Pericardium fibroblast (primary cell): ENCODE data around the gene THPO. TPM values are rescaled to one million over a fixed set of nuclear protein-coding genes. Genes with fewer than 3 reads are reported as not detected.

Experiments
- total RNA-seq: library from RNA; depleted of rRNA; stranded (reverse); fragments of >200 nt; gene quantifications from 2 replicates; pipeline ENCODE4 v1.2.3, GENCODE V29; 2015

Gene THPO
- not detected in 2 replicates for total RNA-seq

DNA sequence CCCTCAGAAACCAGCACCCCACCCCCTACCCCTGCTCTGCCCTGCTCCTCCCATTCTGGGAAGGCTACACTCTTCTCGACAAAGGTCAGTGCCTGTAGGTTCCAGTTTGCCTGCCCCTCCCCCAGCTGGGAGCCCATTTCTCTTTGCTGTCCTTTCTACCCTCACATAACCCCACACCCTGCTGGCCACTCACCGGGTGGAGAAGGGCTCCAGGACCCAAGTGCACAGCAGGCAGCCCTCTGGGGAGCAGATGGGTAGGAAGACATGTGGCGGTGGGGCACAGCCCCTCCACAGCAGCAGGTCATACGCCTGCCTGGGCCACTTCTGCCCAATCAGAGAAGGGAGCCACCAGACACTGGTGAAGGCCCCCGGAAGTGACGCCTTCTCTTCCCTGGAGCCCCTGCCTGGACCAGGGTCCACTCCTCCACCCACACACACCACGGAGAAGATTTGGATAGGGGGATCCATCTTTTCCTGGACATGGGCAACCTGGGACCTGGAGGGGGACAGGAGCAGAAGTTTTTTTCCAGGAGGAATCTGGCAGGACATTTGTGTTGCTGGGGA is at the start of gene THPO:
THPO (minus strand) TSS at position 326 of the 564 bp plus-strand sequence. CDS start 1,948 bp downstream, outside the sequence.

DNA sequence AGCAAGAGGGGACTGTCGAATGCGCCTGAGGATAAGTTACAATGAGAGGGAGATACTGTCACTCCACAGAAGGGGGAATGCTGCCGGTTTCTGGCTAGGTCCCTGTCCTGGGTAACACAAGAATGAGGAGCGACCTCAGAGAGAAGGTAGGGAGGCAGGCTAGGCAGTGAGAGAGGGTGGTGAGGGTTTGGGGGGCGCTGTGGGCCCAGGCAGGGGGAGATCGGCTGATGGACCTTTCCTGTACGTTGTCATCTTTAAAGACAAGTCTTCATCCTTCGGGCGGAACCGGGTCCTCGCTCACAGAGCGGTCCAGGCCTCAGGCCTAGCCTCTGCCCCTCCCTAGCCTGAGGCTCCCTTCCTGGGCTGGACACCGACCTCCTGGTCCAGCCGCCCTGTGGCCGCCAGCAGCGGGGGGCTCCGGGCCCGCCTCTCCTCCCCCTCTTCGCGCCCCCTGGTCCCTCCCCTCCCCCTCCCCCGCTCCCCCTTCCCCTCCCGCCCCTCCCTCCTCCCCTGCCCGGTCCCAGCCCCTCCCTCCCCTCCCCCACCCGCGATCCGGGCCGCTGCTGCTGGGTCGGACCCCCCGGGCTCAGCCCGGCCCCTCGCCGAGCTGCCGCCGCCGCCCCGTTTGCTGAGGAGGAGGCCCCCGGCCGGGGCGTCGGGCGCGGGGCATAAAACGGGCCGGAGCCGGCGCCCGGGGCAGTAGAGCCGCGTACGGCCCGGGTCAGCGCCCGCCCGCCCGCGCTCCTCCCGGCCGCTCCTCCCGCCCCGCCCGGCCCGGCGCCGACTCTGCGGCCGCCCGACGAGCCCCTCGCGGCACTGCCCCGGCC is 1.6 kb upstream of the THPO start, which contains the start of gene CHRD:
CHRD (plus strand) TSS at position 697 of the 827 bp plus-strand sequence. CDS start 265 bp downstream, outside the sequence.

DNA sequence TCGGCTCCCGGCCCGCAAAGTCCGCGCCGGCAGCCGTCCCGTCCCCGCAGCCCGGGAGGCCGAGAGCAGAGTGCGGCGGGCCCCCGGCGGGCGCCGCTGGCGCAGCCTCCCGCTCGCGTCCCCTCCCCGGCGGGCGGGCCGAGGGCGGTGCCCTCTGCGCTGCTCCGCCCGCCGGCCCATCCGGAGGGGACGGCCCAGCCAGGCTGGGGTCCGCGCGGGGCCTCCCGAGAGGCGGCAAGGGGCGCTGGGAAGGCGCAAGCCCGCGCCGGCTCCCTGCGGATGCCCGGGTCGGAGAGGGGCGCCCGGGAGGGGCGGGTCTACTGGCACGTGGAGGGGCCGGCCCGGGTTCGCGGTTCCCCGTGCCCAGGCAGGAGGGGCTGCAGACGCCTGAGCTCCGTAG is 16.5 kb downstream of the THPO start, which contains the start of the genes CLCN2 and POLR2H:
CLCN2 (minus strand) TSS at position 74 of the 400 bp plus-strand sequence. CDS start 126 bp downstream, outside the sequence.
POLR2H (plus strand) TSS at position 179 of the 400 bp plus-strand sequence. CDS start 1,783 bp downstream, outside the sequence.

DNA sequence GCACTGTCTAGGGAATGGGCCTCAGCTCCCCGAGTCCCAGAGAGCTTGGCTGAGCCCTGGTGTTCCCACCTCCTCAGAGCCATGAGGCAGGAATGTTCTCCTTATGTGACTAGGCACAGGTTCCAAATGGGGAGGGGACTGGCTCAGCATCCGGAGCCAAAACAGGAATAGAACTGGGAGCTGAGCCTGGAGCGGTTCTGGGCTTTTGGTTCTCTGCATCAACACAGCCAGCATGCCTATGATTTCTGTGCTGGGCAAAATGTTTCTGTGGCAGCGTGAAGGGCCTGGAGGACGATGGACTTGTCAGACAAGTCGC is 40.6 kb downstream of the THPO start, which contains the start of gene FAM131A:
FAM131A (plus strand) TSS at position 202 of the 316 bp plus-strand sequence; CDS start at position 233, 31 bp downstream.

Other genes with a start within 250 kb of the THPO start
- gene EIF2B5, start 242.8 kb downstream of the THPO start, total RNA-seq, result 9.3 and 27.5 TPM in 2 replicates
- 51.8 and 57.9 TPM in 2 replicates for gene DVL3, start 222.8 kb downstream of the THPO start, total RNA-seq
- gene AP2M1, start 203.4 kb downstream of the THPO start, total RNA-seq, result 319 and 405 TPM in 2 replicates
- gene ABCF3, start 192.0 kb downstream of the THPO start, total RNA-seq, result 50.2 and 73.2 TPM in 2 replicates
- not detected in 2 replicates for gene VWA5B2, start 148.6 kb downstream of the THPO start, total RNA-seq
- gene ALG3, start 129.2 kb downstream of the THPO start, total RNA-seq, result 65.1 and 65.7 TPM in 2 replicates
- gene EEF1AKMT4, start 128.5 kb downstream of the THPO start, total RNA-seq, result 6.1 and 6.5 TPM in 2 replicates
- gene CAMK2N2, start 116.7 kb downstream of the THPO start, total RNA-seq, result 0.12 TPM in 1 of 2 replicates, not detected in the other
- not detected in 2 replicates for gene ECE2, start 102.2 kb downstream of the THPO start, total RNA-seq
- 270 and 297 TPM in 2 replicates for gene PSMD2, start 79.0 kb downstream of the THPO start, total RNA-seq
- gene EIF4G1, start 63.6 kb downstream of the THPO start, total RNA-seq, result 231 and 272 TPM in 2 replicates
- 21.1 and 28.6 TPM in 2 replicates for gene FAM131A, start 40.6 kb downstream of the THPO start, total RNA-seq
- 2.2 and 2.5 TPM in 2 replicates for gene CLCN2, start 16.6 kb downstream of the THPO start, total RNA-seq
- gene POLR2H, start 16.5 kb downstream of the THPO start, total RNA-seq, result 53.4 and 88.9 TPM in 2 replicates
- gene CHRD, start 1.8 kb upstream of the THPO start, total RNA-seq, result 1.5 and 5.1 TPM in 2 replicates
- gene EPHB3, start 183.6 kb upstream of the THPO start, total RNA-seq, result 7.4 and 13.8 TPM in 2 replicates